CD4-positive, CD25-positive, alpha-beta regulatory T cell (primary cell): Measurements from ENCODE around the gene IGFBP7. TPM values are rescaled to one million over a fixed set of nuclear protein-coding genes. Genes with fewer than 3 reads are reported as not detected.

Experiments used
- ATAC-seq, 2 donors: fragments of 150-1000 bp; cut with Tn5 transposase; one replicate each; pipeline ENCODE4 v1.10.0; 2021; ENCODE audit warnings: low read depth in 2 of 2, moderate number of reproducible peaks in 2 of 2, moderate library complexity in 1 of 2
- DNase-seq, 3 donors: peaks; one replicate each; pipeline versions ENCODE4 v3.0.0 to v3.0.0-alpha.2; 2012 to 2022; ENCODE audit warnings: mixed read lengths in 1 of 3
- H3K27ac ChIP-seq: one replicate; pipeline ENCODE4 v1.7.0; 2013; ENCODE audit warnings: mild to moderate bottlenecking, low read length; ENCODE audit not compliant: insufficient read depth, poor library complexity, severe bottlenecking
- H3K27me3 ChIP-seq: one replicate; pipeline ENCODE4 v1.7.0; 2013; ENCODE audit warnings: low read length; ENCODE audit not compliant: control insufficient read depth, insufficient read depth
- H3K36me3 ChIP-seq: one replicate; pipeline ENCODE4 v1.7.0; 2013; ENCODE audit warnings: mild to moderate bottlenecking, low read length, moderate library complexity; ENCODE audit not compliant: control insufficient read depth, insufficient read depth
- H3K4me1 ChIP-seq: 2 replicates; pipeline ENCODE4 v1.7.0; 2013; ENCODE audit warnings: mild to moderate bottlenecking, low read length; ENCODE audit not compliant: insufficient read depth, control insufficient read depth, poor library complexity, severe bottlenecking
- H3K4me3 ChIP-seq: one replicate; pipeline ENCODE4 v1.7.0; 2013; ENCODE audit warnings: low read depth, mild to moderate bottlenecking, low read length, moderate library complexity
- H3K9me3 ChIP-seq, 2 experiments: 1 replicate in 1 of 2; 2 replicates in 1 of 2; pipeline ENCODE4 v1.7.0; 2013; ENCODE audit warnings: low read length in 2 of 2, mild to moderate bottlenecking in 1 of 2, moderate library complexity in 1 of 2; ENCODE audit not compliant: control insufficient read depth in 2 of 2
- H3K27ac Mint-ChIP-seq, 3 donors: one replicate each; pipeline ENCODE4 v1.8.0; 2020 to 2022; ENCODE audit warnings: mild to moderate bottlenecking in 3 of 3, mixed read lengths in 3 of 3, moderate library complexity in 2 of 3
- H3K27me3 Mint-ChIP-seq: one replicate; pipeline ENCODE4 v1.8.0; 2022; ENCODE audit warnings: mild to moderate bottlenecking, mixed read lengths
- H3K36me3 Mint-ChIP-seq: one replicate; pipeline ENCODE4 v1.8.0; 2020; ENCODE audit warnings: mixed read lengths
- H3K4me1 Mint-ChIP-seq, 4 donors: one replicate each; pipeline ENCODE4 v1.8.0; 2020 to 2022; ENCODE audit warnings: mixed read lengths in 4 of 4, mild to moderate bottlenecking in 1 of 4
- H3K4me3 Mint-ChIP-seq, 4 donors: one replicate each; pipeline ENCODE4 v1.8.0; 2020 to 2022; ENCODE audit warnings: mild to moderate bottlenecking in 4 of 4, mixed read lengths in 4 of 4, moderate library complexity in 3 of 4
- H3K9me3 Mint-ChIP-seq, 7 donors: one replicate each; pipeline ENCODE4 v1.8.0; 2020 to 2022; ENCODE audit warnings: mixed read lengths in 7 of 7, mild to moderate bottlenecking in 3 of 7, moderate library complexity in 2 of 7
- polyA plus RNA-seq, 4 donors: library from polyadenylated mRNA; unstranded; fragments of 300-500 nt; fragmentation: Illumina TruSeq; gene quantifications; one replicate each; pipeline ENCODE4 v1.2.3, GENCODE V29; 2021
- total RNA-seq: library from RNA; stranded (reverse); gene quantifications from one replicate; pipeline ENCODE4 v1.2.3, GENCODE V29; 2022

The IGFBP7 gene
- total and polyA plus RNA-seq, 5 donors from 2014 or later, result 0.15 to 0.91 (median 0.67) TPM; not detected in 2

DNA sequence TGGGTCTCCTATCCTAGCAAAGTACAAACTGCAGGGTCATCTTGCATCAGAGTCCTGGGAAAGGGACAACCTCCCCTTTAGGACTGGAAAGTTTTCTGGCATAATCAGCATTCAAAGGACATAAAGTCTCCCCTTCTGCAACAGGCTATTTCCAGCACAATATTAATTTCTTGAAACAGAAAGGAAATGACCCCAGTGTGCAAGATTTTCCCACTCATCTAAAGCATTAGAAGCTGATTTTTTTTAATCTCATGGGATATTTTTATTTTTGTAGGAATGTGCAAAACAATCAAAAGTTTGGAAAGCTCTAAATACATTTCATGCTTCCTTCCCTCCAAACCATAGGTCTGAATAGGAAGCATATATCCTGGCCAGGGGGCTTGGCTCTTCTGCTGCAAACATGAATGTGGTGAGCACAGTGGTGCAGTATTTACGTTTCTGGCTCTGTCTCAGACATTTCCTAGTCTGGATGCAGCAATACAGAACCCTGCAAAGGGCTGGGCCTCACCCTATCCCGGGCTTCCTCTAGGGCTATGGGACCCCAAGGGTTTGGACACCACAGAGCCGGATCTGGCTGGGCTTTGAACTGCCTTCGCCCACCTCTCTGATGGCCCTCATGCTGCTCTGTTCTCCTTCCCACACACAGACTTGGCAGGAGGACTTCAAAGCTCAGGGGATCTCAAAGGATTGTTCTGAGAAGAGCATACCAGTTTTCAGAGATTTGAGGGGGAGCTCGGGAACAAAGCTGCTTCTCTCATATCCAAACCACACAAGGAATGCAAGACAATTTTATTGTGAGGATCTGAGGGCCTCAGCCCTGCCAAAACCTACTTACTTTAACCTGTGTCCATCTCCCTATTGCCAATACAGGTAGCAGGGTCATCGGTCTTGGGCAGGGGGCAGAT, 66.6 kb downstream of the IGFBP7 start:
- Histone ChIP-seq H3K9me3 (no peaks in the 10 kb centered on the region), H3K36me3 (no peaks in the 10 kb centered on the region), H3K4me3 (no peak overlapping the region), H3K27ac (no peak overlapping the region), H3K27me3 (peaks cover 2% of the 10 kb centered on the region), H3K4me1 (no peaks in the 10 kb centered on the region)
- H3K27ac Mint-ChIP-seq, result no peak overlapping the region
- no peak overlapping the region for H3K4me3 Mint-ChIP-seq
- peaks cover 0 to 3% (median 0%) of the 10 kb centered on the region in 7 donors for H3K9me3 Mint-ChIP-seq
- no peaks in the 10 kb centered on the region for H3K36me3 Mint-ChIP-seq
- H3K4me1 Mint-ChIP-seq, result no peaks in the 10 kb centered on the region
- no peak for DNase-seq
- ATAC-seq, result no peak
- peaks cover 24% of the 10 kb centered on the region for H3K27me3 Mint-ChIP-seq

DNA sequence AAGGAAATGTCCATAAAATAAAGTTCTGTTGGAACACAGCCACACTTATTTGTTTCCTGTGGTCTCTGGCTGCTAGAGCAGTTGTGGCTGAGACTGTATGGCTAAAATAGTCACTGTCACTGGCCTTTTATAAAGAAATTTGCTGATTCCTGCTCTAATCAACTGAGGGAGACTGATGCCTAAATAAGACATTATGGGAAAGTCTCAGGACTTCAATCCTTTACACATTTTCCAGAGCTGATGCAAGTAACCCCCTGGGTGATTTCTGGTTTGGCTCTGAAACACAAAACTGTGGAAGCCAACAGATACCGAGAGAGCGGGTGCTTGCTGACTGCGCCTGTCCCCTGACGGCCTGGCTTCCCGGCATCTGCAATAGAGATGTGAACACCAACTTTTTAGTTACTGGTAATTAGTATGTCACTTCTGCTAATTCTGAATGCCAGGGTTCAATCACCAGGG, 67.4 kb downstream of the IGFBP7 start:
- H3K27me3 Mint-ChIP-seq, result peaks cover 24% of the 10 kb centered on the region
- H3K4me1 Mint-ChIP-seq, result no peaks in the 10 kb centered on the region
- no peak for ATAC-seq

DNA sequence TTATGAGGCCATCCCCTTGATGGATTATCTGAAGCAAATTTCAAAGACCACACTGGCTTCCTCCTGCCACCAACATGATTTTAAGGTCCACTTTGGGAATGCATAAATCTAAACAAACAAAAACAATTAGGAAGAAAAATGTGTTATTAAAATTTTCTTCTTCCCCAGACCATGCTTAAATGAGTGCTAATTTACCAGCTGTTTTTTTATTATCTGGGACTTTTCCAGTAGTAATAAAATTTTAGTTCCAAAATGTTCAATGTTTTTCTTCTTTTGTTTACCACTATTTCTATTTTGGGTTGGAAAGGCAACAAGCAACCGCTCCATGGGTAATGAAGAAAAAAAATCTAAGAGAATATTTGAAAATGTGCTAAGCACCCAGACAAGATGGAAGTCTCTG, 69.2 kb downstream of the IGFBP7 start:
- Histone ChIP-seq H3K4me1 (no peaks in the 10 kb centered on the region), H3K27me3 (peaks cover 2% of the 10 kb centered on the region), H3K9me3 (no peaks in the 10 kb centered on the region), H3K4me3 (no peak overlapping the region), H3K36me3 (no peaks in the 10 kb centered on the region), H3K27ac (no peak overlapping the region)
- ATAC-seq (no peak), DNase-seq (no peak)
- no peaks in the 10 kb centered on the region for H3K36me3 Mint-ChIP-seq
- H3K4me3 Mint-ChIP-seq, result no peak overlapping the region
- no peak overlapping the region for H3K27ac Mint-ChIP-seq
- H3K27me3 Mint-ChIP-seq, result peaks cover 16% of the 10 kb centered on the region
- H3K4me1 Mint-ChIP-seq, result no peaks in the 10 kb centered on the region
- peaks cover 0 to 3% (median 0%) of the 10 kb centered on the region in 7 donors for H3K9me3 Mint-ChIP-seq

More for the DNA sequence above, 67.4 kb downstream of the IGFBP7 start:
- Mint-ChIP-seq H3K27ac (no peak overlapping the region), H3K4me3 (no peak overlapping the region), H3K36me3 (no peaks in the 10 kb centered on the region), H3K9me3 (peaks cover 0 to 3% (median 2%) of the 10 kb centered on the region in 7 donors)
- Histone ChIP-seq H3K27ac (no peak overlapping the region), H3K4me3 (no peak overlapping the region), H3K4me1 (no peaks in the 10 kb centered on the region), H3K36me3 (no peaks in the 10 kb centered on the region), H3K27me3 (peaks cover 2% of the 10 kb centered on the region), H3K9me3 (no peaks in the 10 kb centered on the region)
- DNase-seq, result no peak

- no peak overlapping the region for H3K27ac ChIP-seq
- Mint-ChIP-seq H3K36me3 (no peaks in the 10 kb centered on the region), H3K27me3 (peaks cover 12% of the 10 kb centered on the region), H3K27ac (no peak overlapping the region), H3K4me3 (no peak overlapping the region), H3K4me1 (no peaks in the 10 kb centered on the region), H3K9me3 (peaks cover 0 to 3% (median 0%) of the 10 kb centered on the region in 7 donors)
- H3K27me3 ChIP-seq, result peaks cover 2% of the 10 kb centered on the region
- no peaks in the 10 kb centered on the region for H3K36me3 ChIP-seq
- H3K4me3 ChIP-seq, result no peak overlapping the region
- ATAC-seq (no peak), DNase-seq (no peak)
- no peaks in the 10 kb centered on the region for H3K9me3 ChIP-seq
- H3K4me1 ChIP-seq, result no peaks in the 10 kb centered on the region
These were observed 69.7 kb downstream of the IGFBP7 start for GRCh38 chr4:57040510-57040909.

- H3K27ac ChIP-seq, result no peak overlapping the region
- Mint-ChIP-seq H3K27ac (no peak overlapping the region), H3K36me3 (no peaks in the 10 kb centered on the region), H3K4me3 (no peak overlapping the region), H3K4me1 (no peaks in the 10 kb centered on the region), H3K9me3 (peaks cover 0 to 3% (median 0%) of the 10 kb centered on the region in 7 donors), H3K27me3 (peaks cover 6% of the 10 kb centered on the region)
- ATAC-seq (no peak), DNase-seq (no peak)
- H3K4me1 ChIP-seq, result no peaks in the 10 kb centered on the region
- peaks cover 2% of the 10 kb centered on the region for H3K27me3 ChIP-seq
- no peak overlapping the region for H3K4me3 ChIP-seq
- H3K36me3 ChIP-seq, result no peaks in the 10 kb centered on the region
- H3K9me3 ChIP-seq, result no peaks in the 10 kb centered on the region
These were observed 70.8 kb downstream of the IGFBP7 start for GRCh38 chr4:57039345-57039744.

GRCh38 chr4:57037982-57038604, 72.1 kb downstream of the IGFBP7 start:
- Histone ChIP-seq H3K27ac (no peak overlapping the region), H3K9me3 (no peaks in the 10 kb centered on the region), H3K4me3 (no peak overlapping the region), H3K36me3 (peaks cover 1% of the 10 kb centered on the region), H3K4me1 (no peaks in the 10 kb centered on the region), H3K27me3 (peaks cover 2% of the 10 kb centered on the region)
- ATAC-seq (no peak), DNase-seq (no peak)
- no peak overlapping the region for H3K27ac Mint-ChIP-seq
- peaks cover 0 to 3% (median 0%) of the 10 kb centered on the region in 7 donors for H3K9me3 Mint-ChIP-seq
- H3K4me3 Mint-ChIP-seq, result no peak overlapping the region
- H3K4me1 Mint-ChIP-seq, result no peaks in the 10 kb centered on the region
- H3K36me3 Mint-ChIP-seq, result no peaks in the 10 kb centered on the region
- H3K27me3 Mint-ChIP-seq, result no peaks in the 10 kb centered on the region

GRCh38 chr4:57034520-57034919, 75.7 kb downstream of the IGFBP7 start:
- no peak overlapping the region for H3K4me3 Mint-ChIP-seq
- peaks cover 2% of the 10 kb centered on the region for H3K27me3 ChIP-seq
- ATAC-seq, result no peak

More at GRCh38 chr4:57034520-57034919, 75.7 kb downstream of the IGFBP7 start:
- H3K27ac ChIP-seq, result no peak overlapping the region
- H3K9me3 Mint-ChIP-seq, result peaks cover 0 to 3% (median 0%) of the 10 kb centered on the region in 7 donors
- H3K36me3 ChIP-seq, result peaks cover 24% of the 10 kb centered on the region
- H3K36me3 Mint-ChIP-seq, result peaks cover 13% of the 10 kb centered on the region
- H3K27ac Mint-ChIP-seq, result no peak overlapping the region
- H3K9me3 ChIP-seq, result no peaks in the 10 kb centered on the region
- no peaks in the 10 kb centered on the region for H3K27me3 Mint-ChIP-seq
- no peak for DNase-seq
- H3K4me1 Mint-ChIP-seq, result no peaks in the 10 kb centered on the region
- no peaks in the 10 kb centered on the region for H3K4me1 ChIP-seq
- no peak overlapping the region for H3K4me3 ChIP-seq
